GM11168 (cell line): ENCODE data around the gene BSG.

Source experiments
- in situ Hi-C: fragments of 300-500 bp; cut with MboI; formaldehyde crosslinking; loops from one replicate; pipeline ENCODE4 v1.12.0; 2022; ENCODE audit warnings: low sequenced_read_pairs; ENCODE audit not compliant: unreplicated experiment

BSG gene

DNA sequence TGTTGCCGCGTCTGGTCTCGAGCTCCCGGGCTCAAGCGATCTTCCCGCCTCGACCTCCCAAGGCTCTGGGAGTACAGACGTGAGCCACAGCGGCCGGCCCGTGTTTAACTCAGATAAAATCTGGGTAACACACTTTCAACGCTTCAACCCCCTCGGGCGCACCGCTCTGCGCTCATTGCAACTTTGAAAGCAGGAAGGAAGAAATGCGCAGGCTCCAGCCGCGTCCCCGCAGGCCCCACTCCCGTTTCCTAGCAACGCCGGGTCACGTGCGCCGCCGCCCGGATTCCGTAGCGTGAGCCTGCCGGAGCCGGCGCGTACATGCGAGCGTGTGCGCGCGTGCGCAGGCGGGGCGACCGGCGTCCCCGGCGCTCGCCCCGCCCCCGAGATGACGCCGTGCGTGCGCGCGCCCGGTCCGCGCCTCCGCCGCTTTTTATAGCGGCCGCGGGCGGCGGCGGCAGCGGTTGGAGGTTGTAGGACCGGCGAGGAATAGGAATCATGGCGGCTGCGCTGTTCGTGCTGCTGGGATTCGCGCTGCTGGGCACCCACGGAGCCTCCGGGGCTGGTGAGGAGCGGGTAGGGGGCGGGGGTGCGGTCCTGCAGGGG is at the start of gene BSG:
Gene BSG, plus strand, starts transcription at position 457 of the 603 bp plus-strand sequence. Its CDS starts 39 bp downstream, at position 496.
- in situ Hi-C loops: no loop called here

DNA sequence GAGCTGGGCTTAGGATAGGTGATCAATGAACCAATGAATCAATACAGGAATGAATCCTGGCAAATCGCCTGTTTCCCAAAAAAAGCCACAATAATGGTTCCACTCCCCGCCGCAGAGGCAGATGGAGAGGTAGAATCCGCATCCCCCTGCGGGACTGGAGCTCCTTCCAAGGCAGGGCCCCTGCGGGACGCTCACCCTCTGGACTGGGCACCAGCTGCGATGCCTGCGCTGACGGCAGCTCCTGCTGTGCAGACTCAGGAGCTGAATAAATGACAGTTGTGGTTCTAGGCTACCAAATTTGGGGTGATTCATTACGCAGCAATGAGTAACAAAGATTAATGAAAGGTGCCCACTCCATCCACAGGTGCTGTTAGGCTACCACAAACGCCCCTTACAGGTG is 49.7 kb upstream of the BSG start:
- in situ Hi-C loops: no loop called here

DNA sequence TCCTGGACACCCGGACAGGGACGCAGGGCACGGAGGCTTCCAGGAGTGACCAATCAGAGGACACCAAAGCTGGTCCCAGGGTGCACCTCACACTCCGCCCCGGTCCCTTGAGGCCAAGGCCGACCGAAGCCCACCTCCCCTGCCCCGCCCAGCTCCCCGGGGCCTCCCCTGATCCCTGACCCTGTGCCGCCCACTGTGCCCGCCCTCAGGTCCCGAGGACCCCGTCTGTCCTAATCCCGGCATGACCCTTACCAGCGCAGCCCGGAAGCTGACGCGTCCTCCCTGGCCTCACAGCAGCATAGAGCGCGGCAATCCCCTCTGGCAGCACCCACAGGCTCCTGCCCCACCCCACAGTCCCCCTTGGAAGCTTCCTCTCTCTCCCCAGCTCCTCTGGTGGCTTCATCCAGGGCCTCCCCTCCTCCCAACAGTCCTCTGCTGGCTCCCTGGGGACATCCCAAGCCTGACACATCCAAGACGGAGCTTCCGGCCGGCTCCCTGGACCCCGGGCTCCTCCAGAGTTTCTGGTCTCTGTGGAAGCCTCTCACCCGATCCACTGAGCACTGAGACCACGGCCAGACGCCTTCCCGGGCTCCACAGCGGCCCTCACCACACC is 48.2 kb upstream of the BSG start:
- in situ Hi-C loops: no loop called here

DNA sequence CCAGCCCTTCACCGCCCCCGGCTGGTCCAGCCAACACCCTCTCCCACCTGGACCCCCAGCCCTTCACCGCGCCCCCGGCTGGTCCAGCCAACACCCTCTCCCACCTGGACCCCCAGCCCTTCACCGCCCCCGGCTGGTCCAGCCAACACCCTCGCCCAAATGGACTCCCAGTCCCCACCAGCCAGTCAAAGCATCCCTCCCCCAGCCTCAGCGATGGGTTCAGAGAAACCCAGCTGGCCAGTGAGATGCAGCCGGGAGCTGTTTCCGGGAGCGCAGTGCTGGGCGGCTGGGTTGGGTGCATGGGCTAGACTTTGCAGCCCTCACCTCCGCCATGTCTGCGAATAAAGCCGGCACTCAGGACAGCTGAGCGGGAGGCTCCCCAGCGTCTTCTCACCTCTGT is 47.4 kb upstream of the BSG start:
- in situ Hi-C loops: no loop called here

DNA sequence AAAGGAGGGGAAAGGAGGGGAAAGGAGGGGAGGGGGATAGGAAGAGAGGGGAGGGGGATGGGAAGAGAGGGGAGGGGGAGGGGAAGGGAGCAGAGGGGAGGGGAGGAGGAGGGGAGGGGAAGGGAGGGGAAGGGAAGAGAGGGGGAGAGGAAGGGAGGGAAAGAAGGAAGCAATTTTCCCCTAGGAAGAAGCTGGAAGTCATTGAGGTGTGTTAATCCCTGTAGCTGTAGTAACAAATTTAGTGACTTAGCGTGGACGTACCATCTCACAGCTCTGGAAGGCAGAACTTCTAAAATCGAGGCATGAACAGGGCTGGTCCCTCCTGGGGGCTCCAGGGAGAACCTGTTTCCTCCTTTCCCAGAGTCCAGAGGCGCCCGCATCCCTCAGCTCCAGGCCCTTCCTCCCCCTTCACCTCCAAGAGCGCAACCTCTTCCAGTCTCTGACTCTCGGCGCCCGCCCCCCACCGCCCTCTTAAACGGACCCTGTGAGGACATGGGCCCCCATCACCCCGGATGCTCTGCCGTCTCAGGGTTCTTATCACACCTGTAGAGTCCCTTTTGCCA is 46.5 kb upstream of the BSG start:
- in situ Hi-C loops: no loop called here

DNA sequence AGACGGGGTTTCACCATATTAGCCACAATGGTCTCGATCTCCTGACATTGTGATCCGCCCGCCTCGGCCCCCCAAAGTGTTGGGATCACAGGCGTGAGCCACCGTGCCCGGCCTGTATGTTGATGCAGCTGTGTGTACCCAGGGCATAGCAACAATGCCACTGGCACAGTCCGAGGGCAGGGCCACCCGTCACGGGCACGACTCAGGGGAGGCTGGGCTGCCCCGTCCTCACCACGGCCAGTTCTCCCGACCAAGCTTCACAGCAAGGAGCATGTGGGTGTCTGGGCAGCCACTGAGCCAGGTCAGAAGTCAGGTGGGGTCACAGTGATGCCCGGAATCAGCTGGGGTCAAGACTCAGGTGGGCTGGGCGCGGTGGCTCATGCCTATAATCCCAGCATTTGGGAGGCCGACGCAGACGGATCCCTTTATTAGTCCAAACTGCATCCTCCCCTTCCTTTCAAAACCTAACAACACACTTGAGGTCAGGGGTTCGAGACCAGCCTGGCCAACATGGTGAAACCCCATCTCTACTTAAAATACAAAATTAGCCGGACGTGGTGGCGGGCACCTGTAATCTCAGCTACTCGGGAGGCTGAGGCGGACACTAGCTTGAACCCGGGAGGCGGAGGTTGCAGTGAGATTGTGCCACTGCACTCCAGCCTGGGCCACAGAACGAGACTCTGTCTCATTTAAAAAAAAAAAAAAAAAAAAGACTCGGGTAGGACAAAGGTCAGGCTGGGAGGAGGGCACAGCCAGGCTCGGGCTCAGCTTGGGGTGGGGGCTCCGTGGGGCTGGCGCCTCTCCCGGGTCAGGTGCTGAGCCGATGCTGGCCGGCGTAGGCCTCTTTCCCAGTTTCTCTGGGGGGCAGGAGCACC is 42.0 kb upstream of the BSG start:
- in situ Hi-C loops: no loop called here

DNA sequence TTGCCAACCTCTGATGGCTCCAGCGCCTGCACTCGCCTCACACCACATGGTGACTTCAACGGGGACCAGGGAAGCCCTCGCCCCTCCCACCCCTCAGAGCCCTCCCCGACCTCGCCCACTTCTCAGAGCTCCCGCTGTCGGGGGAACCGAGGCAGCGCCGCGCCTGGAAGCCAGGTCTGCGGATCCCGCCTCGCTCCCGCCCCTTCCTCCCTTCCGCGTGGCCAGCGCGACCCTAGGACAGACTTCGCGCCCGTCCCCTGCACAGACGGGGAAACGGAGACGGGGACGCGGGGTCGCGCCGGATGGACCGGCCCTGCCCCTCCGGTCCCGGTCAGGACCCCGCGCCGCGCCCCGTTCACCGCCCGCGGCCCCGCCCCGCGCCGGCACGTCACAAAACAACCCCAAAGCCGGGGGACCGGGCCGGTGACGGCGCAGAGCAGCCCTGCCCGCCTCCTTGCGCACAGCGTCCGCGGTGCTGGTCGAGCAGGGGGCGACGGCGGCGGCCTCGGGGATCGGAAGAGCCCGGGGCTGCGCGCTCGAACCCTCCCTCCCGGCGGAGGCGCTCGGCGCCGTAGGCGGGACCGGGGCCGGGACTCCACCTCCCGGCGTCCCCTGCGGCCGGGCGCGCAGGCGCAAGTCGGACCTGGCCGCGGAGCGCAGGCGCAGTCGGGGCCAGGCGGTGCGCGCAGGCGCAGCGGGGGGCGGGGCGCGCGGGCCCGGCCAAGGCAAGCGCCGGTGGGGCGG is 41.2 kb upstream of the BSG start:
- in situ Hi-C loops: no loop called here

DNA sequence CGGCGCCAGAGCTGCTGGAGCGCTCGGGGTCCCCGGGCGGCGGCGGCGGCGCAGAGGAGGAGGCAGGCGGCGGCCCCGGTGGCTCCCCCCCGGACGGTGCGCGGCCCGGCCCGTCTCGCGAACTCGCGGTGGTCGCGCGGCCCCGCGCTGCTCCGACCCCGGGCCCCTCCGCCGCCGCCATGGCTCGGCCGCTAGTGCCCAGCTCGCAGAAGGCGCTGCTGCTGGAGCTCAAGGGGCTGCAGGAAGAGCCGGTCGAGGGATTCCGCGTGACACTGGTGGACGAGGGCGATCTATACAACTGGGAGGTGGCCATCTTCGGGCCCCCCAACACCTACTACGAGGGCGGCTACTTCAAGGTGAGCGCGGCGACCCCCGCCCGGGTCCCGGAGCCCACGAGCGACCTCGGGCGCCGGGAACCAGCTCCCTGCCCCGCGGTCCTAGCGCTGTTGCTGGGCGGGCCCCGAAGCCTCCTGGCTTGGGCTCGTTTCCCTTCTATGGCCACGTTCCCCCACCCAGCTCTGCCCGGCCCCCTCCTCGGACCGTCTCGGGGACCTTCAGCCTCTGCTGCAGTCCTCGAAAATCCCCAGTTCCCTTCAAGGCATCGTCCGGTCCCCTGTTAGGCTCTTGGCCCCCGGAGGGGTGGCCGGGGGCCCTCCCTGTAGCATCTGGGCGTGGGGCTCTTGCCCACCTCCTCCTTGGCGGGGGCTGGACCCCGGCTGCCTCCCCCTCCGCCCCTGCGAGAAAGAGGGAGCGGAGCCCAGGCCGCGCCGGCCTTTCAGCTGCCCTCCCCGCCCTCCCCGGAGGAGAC is 40.4 kb upstream of the BSG start, which contains the start of gene CDC34:
Gene CDC34, plus strand, starts transcription at position 8 of the 808 bp plus-strand sequence. Its CDS starts 172 bp downstream, at position 180.
- in situ Hi-C loops: no loop called here

DNA sequence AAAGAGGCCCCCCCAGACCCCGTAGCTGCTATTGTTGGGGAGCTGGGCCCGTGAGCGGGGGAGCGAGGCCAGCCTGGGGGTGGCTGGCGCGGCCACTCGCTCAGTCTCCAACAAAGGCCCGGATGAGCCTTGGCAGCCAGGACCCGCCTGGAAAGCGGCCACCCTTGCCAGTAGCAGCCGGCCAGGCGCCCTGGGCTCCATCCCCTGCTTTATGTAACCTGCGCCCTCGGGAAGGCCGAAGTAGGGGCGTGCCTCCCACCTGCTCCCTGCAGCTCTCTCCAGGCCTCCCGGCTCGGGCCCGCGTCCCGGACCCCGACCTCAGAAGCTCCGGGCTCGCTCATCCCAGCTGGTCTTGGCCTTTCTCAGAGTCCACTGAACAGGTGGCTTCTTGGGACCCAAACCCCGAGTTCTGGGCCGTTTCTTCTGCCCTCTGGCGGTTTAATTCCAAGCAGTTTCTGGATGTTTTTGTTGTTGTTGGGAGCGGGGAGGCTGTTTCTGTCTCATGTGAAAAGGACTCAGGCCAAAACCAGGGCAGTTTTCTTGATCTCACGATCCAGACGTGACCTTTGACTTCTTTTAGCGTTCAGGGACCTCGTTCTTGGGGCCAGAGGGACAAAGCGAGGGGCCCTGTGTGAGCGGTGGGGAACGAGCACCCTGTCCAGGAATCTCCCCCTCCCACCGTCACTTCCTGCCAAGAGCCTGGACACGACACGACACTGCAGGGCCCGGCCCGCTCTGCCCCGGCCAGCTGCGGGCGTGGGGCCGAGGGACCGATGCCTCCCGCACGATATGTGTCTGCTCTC is 39.6 kb upstream of the BSG start:
- in situ Hi-C loops: no loop called here

DNA sequence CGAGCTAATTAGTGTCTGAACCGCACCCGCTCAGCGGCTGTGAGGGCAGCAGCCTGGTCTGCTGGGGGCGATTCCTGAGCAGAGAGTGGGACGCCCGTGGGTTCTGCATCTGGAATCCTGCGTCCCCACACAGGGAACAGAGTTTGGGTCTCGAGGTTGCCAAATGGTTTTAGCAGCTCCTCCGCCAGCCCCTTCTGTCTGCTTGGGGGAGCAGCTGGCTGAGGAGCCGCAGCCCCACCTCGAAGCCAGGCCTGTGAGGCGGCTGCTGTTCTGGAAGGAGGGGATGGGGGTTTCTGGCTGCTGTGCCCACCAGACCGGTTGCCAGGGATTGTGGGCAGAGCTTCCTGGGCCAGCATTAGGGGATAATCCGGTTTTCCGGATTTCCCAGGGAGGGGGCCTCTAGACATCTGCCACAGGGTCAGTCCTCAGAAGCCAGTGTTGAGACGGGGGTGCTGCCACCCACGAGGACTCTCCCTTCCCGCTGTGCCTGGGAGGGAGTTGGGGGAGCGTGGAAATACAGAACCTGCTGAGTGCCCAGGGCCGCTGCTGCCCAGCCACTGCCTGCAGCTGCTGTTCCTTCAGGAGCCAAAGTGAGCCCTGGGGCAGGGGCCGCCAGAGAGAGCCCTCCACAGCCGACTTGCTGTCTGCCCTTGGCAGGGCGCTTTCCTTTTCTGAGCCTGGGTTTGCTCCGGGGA is 38.9 kb upstream of the BSG start:
- in situ Hi-C loops: no loop called here

DNA sequence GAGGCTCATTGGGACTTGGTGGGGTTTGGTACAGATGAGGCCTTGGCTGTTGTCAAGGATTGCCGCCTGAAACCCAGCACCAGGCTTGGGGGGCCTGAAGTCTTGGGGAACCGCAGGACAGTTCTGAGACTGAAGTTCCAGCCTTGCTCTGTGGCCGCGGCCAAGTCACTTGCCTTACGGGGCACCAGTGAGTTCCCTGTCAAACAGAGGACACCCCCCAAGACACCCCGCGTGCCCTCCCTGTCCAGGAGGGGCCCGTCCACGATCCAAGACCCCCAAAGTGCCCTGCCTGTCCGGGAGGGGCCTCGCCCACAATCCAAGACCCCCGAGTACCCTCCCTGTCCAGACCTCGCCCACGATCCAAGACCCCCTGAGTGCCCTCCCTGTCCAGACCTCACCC is 38.3 kb upstream of the BSG start:
- in situ Hi-C loops: no loop called here

DNA sequence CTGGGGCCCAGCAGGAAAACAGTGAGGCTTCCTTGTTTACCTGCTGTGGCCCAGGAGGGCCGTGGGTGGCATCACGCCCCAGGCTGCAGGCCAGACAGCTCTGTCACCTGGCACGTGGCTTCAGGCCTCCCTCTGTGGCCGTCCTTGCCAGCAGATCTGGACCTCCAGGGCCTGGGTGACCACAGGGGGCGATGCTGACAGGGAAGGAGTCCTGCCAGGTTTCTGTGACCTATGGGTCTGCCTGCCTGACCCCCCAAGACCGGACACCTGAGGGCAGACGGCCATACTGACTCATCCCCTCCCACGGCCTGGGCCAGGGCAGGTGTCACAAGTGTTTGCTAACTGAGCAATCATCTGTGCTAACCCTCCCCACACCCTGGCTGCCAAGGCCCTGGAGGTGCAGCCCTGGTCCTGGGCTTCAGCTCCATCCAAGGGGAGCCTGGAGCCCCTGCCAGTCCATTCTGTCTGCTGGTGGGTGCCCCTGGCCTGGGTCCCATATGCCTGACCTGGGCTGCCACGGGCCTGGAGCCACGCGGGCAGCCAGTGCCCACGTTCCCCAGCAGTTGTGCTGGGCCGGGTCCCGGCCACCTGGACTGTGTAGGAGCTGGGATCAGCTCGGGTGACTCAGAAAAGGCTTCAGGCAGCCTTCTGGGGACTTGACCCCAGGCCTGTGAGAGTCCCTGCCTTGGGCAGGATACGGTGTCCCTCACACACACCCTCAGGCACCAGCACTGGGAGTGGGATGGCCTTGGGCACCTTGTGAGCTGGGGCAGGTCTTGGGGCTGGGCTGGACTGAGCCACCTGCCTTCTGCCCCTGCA is 37.2 kb upstream of the BSG start:
- in situ Hi-C loops: no loop called here

DNA sequence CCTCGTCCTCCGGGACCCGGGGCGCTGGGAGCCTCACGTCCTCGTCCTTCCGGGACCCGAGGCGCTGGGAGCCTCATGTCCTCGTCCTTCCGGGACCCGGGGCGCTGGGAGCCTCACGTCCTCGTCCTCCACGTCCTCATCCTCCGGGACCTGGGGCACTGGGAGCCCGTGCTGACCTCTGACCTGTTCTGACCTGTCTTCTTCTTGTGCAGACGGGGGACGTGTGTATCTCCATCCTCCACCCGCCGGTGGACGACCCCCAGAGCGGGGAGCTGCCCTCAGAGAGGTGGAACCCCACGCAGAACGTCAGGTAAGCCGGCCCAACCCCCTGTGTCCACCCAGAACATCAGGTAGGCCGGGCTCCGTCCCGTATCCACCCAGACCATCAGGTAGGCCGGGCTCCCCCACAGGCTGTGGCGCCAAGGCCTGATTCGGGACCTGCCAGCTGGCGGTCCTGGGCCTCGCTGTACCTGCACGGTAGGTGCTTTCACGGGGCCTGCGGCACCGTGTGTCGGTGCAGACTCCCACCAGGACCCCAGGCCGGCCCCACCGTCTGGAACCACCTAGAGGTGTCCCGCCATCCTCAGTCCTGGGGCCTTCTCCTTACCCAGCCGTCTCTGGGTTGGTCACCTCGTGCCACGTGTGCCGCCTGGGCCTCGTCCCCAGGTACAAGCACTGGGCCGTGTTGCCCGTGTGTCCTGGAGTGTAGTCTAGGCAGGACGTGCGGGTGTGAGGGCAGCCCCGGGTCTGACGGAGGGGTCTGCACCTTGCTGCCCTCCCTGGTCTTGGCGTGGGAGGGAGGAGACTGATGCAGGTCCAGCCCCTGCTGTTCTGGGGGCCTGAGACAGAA is 36.1 kb upstream of the BSG start:
- in situ Hi-C loops: no loop called here

DNA sequence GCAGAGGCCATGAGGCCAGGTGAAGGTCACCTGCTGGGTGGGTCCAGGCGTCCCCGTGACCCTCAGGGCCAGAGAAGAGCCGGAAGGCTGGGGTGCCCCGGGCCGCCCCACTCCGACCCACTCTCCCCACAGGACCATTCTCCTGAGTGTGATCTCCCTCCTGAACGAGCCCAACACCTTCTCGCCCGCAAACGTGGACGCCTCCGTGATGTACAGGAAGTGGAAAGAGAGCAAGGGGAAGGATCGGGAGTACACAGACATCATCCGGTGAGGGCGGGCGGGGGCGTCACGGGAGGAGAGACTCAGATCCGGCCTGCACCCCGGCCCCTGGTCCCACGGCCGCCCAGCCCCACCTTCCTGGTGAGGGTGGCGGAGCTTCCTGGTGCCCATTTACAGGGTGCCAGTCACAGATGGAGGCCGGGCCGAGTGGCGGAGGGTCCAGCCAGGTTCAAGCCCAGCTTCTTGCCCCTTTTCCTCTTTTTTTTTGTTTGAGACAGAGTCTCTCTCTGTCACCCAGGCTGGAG is 35.5 kb upstream of the BSG start:
- in situ Hi-C loops: no loop called here

DNA sequence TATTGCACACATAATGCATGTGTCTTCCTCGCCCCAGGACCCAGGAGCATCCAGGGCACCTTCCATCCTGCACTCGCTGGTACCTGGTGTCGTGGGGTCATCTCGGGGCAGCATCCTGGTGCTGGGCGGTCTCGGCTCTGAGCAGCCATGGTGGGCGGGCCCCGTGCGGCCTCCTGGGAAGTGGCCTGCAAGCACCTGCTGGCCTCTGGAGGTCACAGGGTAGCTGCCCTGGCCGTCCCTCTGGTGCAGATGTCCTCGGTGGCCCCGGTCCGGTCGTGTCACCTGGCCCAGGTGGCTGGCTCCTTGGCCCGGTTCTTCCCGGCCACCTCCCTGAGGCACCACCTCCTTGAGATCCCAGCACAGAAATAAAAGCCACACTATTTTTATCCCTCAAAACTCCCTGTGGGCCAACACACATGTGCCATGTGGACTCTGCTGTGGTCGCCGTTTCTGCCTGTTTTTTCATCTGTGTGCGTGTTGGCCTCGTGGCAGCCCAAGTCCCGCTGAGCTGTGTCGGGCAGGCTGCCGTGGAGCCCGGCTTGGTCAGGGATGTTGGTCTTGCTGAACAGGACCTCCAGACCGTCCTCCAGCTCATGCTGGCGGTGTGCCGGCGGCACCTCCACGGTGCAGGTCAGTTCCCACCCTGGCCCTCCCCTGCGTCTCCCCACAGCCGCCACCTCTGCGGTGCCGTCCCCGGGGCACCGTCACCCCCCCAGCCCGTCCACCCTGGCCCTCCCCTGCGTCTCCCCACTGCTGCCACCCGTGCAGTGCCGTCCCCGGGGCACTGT is 33.6 kb upstream of the BSG start:
- in situ Hi-C loops: no loop called here
